ENCODE results near the gene CSRP1. TPM values are rescaled to one million over a fixed set of nuclear protein-coding genes. Genes with fewer than 3 reads are reported as not detected.

Gene CSRP1
- polyA plus RNA-seq, 1 experiment: 957 TPM

DNA sequence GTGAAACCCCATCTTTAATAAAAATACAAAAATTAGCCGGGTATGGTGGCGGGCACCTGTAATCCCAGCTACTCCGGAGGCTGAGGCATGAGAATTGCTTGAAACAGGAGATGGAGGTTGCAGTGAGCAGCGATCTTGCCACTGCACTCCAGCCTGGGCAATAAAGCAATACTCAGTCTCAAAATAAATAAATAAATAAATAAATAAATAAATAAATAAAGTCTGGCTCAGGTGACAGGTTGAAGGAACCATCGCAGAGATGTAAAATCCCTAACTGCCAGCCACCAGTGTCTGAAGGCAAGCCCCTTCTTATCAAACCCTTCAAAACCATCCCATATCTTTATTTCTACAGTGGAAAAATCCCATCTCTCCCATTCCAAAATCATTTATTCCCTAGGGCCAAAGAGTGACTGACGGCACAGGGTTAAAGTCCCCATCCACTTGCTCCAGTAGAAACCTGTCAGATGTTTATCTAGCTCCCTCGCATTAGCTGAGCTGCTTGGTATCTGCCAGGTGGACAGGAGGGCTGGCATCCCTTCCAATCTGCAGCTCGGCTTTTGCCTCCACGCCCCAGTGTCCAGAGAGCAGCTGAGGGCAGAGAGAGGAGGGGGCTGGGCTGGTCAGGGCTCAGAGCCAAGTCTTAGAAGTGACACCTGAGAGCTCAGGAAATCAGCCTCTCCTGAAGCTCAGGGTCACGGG lies 5.0 kb downstream of the CSRP1 start:
- Histone ChIP-seq H3K36me3 (ENCODE audit: control insufficient read depth, insufficient read depth, low read length) (peaks cover 3% of the 10 kb centered on the region), H3K27me3 (ENCODE audit: control insufficient read depth, insufficient read depth, low read length) (no peaks in the 10 kb centered on the region), H3K4me3 (ENCODE audit: low read depth, low read length) (no peak overlapping the region)
- POLR2A ChIA-PET: no interaction called here
- CTCF ChIA-PET: interaction anchor here (1.0 to 27.3 kb wide), 6 partner anchors 7 to 291 kb away, joined by 3 to 650 read pairs (median 14); no protein-coding TSS in a partner anchor
- no peak for DNase-seq (ENCODE audit: low read depth)
- no peak for TF ChIP-seq CTCF (IDR thresholded peaks at IDR 0.05; ENCODE audit: insufficient read depth, low read depth, low read length)

- no peak for DNase-seq (ENCODE audit: low read depth)
- H3K27me3 ChIP-seq (ENCODE audit: control insufficient read depth, insufficient read depth, low read length): no peaks in the 10 kb centered on the region
- peaks cover 3% of the 10 kb centered on the region for H3K36me3 ChIP-seq (ENCODE audit: control insufficient read depth, insufficient read depth, low read length)
- ChIA-PET POLR2A (no interaction called here), CTCF (interaction anchor here (0.6 to 27.3 kb wide), 5 partner anchors 11 to 758 kb away, joined by 3 to 650 read pairs (median 19); no protein-coding TSS in a partner anchor)
- TF ChIP-seq CTCF (IDR thresholded peaks at IDR 0.05; ENCODE audit: insufficient read depth, low read depth, low read length): no peak
- H3K4me3 ChIP-seq (ENCODE audit: low read depth, low read length): no peak overlapping the region
Observed at GRCh38 chr1:201501144-201501543, 5.8 kb downstream of the CSRP1 start.

GRCh38 chr1:201500670-201501120 lies 6.2 kb downstream of the CSRP1 start:
- CTCF ChIA-PET: interaction anchor here (0.6 to 27.3 kb wide), 5 partner anchors 12 to 757 kb away, joined by 3 to 650 read pairs (median 19); no protein-coding TSS in a partner anchor
- H3K4me3 ChIP-seq (ENCODE audit: low read depth, low read length): no peak overlapping the region
- no peaks in the 10 kb centered on the region for H3K27me3 ChIP-seq (ENCODE audit: control insufficient read depth, insufficient read depth, low read length)
- no peak for TF ChIP-seq CTCF (IDR thresholded peaks at IDR 0.05; ENCODE audit: insufficient read depth, low read depth, low read length)
- DNase-seq (ENCODE audit: low read depth): no peak
- peaks cover 3% of the 10 kb centered on the region for H3K36me3 ChIP-seq (ENCODE audit: control insufficient read depth, insufficient read depth, low read length)
- POLR2A ChIA-PET: no interaction called here

DNA sequence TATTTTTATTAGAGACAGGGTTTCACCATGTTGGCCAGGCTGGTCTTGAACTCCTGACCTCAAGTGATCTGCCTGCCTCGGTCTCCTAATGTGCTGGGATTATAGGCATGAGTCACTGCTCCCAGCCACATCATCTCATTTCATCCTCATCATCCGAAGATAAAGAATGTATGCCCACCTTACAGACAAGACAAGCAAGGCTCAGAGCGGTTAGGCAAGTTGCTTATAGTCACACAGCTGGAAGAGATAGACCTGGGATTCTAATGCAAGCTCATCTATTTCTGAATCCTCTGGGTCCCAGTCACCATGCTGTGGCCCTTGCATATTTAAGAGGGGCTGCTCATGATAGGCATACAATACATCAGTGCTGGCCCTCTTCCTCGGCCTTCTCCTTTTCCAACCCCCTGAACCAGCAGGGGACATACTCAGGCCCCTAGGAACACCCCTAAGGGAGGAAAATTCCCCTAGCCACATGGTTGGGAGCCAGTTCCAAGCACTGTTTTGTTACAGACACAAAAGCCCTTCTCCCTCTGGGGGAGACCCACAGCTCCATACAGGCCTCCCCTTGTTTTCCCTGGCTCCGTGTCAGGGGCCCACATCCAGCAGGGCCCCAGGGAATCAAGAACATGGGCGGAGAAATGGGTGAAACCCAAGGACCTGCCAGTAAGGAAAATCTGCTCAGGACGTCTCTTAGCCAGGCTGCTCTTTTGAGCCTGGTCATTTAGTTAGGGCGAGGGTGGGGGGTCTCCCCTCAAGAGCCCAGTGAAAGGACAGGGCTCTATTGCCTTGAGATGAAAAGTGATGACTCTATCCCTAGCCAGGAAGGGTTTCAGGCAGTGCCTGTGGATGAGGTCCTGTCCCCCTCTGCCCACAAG lies 6.9 kb downstream of the CSRP1 start:
- ChIA-PET CTCF (interaction anchor here (0.6 to 27.3 kb wide), 6 partner anchors 11 to 756 kb away, joined by 3 to 650 read pairs (median 6); no protein-coding TSS in a partner anchor), POLR2A (no interaction called here)
- Histone ChIP-seq H3K27me3 (ENCODE audit: control insufficient read depth, insufficient read depth, low read length) (no peaks in the 10 kb centered on the region), H3K36me3 (ENCODE audit: control insufficient read depth, insufficient read depth, low read length) (peaks cover 7% of the 10 kb centered on the region), H3K4me3 (ENCODE audit: low read depth, low read length) (no peak overlapping the region)
- no peak for TF ChIP-seq CTCF (IDR thresholded peaks at IDR 0.05; ENCODE audit: insufficient read depth, low read depth, low read length)
- no peak for DNase-seq (ENCODE audit: low read depth)

GRCh38 chr1:201499191-201499590 lies 7.7 kb downstream of the CSRP1 start:
- DNase-seq (ENCODE audit: low read depth): no peak
- Histone ChIP-seq H3K36me3 (ENCODE audit: control insufficient read depth, insufficient read depth, low read length) (peaks cover 10% of the 10 kb centered on the region), H3K27me3 (ENCODE audit: control insufficient read depth, insufficient read depth, low read length) (no peaks in the 10 kb centered on the region), H3K4me3 (ENCODE audit: low read depth, low read length) (no peak overlapping the region)
- CTCF ChIA-PET: interaction anchor here (1.4 to 27.3 kb wide), 5 partner anchors 12 to 294 kb away, joined by 3 to 650 read pairs (median 6); no protein-coding TSS in a partner anchor
- POLR2A ChIA-PET: no interaction called here
- TF ChIP-seq CTCF (IDR thresholded peaks at IDR 0.05; ENCODE audit: insufficient read depth, low read depth, low read length): no peak
